HG02571 (cell line): ENCODE measurements around the gene GID4.
A peak's percentile ranks its signal among the peaks of the same experiment; 100 is the strongest.
"Not testable (repeated sequence)": the region's sequence is repeated elsewhere in the genome, so short reads cannot be mapped to it uniquely, and the experiment has no call there.

Experiments used
- ATAC-seq: cut with Tn5 transposase; IDR thresholded peaks from one replicate; pipeline ENCODE4 v1.9.1; 2021; ENCODE audit warnings: mild to moderate bottlenecking, moderate library complexity; ENCODE audit not compliant: unreplicated experiment

GID4 gene

DNA sequence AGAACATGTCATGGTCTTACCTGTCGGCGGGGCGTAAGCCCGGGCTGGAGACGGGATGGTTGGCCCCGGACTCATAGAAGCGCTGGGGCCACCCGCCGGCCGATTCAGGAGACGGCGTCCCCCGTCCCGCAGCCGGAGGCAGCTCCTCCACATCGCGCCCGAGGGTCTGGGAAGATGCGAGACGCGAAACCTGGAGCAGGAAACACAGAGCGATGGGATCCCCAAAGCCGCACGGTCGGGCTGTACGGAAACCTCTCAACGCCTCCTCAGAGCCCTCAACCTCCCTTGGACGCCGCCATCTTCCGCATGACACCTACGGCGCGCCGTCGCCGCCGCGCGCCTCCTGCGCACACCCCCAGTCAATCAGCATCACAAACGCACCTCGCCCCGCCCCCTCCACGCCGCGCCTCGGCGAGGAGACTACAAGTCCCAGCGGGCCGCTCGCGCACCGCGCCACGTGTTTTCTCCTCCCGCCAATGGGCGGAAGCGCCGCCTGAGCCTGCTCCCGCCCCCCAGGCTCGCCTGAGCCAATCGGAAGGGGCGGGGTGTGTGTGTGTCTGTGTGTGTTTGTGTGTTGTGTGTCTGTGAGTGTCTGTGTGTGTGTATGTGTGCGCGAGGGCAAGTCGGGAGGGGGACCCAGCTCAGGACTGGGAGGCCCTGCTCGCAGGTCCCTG, at the start of gene GID4, which contains the start of gene ATPAF2:
TSS of gene GID4 (plus strand) at position 548 of the 674 bp plus-strand sequence. CDS start at position 605, 57 bp downstream.
TSS of gene ATPAF2 (minus strand) at position 308 of the 674 bp plus-strand sequence. CDS start at position 153, 155 bp downstream.
- ATAC-seq: peak; percentile 84

DNA sequence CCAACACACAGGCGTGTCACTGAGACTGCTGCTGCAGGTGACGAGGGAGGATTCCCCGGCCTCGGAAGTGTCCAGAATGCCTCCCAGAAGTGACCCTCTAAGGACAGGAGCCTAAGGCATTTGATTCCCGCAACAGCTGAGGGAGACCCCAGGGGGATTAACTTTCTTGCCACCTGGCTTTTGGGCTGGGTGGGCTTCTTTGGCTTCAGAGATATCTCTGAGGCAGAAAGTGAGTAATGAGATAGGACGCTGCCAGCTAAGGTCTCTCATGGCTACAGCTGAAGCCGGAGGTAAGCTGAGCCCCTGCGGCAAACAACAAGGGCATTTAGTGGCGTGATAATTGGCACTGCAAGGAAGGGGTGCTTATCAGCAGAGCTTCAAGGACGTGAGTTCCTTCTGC, 49.6 kb upstream of the GID4 start:
- ATAC-seq: no peak

- ATAC-seq: no peak
These were observed 48.9 kb upstream of the GID4 start for GRCh38 chr17:17990282-17990681.

DNA sequence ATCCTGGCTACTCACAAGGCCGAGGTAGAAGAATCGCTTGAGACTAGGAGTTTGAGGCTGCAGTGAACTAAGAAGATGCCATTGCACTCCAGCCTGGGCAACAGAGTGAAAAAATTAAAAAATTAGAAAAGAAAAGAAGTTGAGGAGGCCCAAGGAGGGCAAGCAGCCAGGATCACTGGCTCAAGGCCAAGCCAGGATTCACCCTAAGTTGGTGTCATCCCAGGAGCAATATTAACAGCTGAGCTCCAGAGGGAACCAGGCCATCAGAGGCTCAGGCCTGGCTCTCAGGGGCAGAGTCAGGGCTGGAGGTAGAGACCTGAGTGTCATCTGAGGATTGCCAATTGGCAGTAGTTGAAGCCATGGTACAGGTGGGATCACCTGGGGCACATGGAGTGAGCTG, 45.8 kb upstream of the GID4 start:
- ATAC-seq: no peak

GRCh38 chr17:17993852-17994251, 45.4 kb upstream of the GID4 start:
- ATAC-seq: no peak

DNA sequence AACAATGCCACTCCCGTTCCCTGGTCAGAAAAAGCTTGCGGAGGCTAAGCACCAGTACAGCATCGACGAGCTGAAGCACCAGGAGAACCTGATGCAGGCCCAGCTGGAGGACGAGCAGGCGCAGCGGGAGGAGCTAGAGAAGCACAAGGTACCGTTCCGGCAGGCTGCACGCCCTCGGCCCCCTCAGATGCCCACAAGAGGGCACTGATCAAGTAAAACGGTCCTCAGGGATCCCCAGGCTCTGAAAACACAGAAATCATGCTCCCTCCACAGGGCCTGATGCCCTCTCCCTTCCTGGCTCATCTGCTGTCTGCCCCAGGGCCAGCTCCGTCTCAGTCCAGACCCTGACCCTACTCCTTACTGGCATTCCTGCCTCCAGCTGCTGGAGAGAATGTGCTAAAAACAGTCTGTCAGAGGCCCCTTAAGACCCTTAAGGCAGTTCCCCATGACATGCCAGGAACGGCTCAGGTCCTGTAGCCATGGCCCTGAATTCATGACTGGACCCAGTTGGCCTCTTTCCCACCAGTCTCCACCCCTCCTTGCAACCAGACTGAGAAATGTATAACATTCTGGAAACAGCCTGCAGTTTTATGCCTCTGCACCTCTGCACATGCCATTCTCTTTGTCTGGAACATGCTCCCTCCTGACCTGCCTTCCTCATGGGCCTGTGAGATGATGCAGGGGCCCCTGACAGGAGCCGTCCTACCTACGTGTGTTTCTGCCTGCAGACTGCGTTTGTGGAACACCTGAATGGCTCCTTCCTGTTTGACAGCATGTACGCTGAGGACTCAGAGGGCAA, 44.7 kb upstream of the GID4 start:
- ATAC-seq: no peak

DNA sequence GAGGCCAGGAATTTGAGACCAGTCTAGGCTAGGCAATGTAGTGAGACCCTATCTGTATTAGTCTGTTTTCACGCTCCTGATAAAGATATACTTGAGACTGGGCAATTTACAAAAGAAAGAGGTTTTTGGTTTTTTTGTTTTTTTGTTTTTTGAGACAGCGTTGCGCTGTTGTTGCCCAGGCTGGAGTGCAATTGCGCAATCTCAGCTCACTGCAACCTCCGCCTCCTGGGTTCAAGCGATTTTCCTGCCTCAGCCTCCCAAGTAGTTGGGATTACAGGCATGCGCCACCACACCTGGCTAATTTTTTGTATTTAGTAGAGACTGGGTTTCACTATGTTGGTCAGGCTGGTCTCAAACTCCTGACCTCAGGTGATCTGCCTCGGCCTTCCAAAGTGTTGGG, 43.3 kb upstream of the GID4 start:
- not testable (repeated sequence) for ATAC-seq

DNA sequence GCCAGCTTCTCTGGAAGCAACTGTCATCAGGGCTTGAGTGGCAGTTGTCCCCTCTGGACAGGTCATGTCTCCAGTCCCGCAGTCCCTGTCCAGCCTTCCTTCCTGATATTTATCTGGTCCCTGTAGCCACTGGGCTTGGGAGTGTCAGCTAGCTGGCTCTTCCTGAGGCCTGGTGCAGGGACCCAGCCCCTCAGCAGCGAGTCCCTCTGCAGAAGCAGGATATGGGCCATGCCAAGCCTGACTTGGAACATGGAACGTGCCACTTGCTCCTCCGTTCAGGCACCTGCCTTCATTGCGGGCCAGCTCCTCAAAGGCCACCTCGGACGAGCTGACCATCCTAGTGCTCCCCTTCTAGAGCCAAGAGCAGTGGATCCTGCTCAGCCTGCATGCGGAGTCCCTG, 40.3 kb upstream of the GID4 start:
- ATAC-seq: no peak

DNA sequence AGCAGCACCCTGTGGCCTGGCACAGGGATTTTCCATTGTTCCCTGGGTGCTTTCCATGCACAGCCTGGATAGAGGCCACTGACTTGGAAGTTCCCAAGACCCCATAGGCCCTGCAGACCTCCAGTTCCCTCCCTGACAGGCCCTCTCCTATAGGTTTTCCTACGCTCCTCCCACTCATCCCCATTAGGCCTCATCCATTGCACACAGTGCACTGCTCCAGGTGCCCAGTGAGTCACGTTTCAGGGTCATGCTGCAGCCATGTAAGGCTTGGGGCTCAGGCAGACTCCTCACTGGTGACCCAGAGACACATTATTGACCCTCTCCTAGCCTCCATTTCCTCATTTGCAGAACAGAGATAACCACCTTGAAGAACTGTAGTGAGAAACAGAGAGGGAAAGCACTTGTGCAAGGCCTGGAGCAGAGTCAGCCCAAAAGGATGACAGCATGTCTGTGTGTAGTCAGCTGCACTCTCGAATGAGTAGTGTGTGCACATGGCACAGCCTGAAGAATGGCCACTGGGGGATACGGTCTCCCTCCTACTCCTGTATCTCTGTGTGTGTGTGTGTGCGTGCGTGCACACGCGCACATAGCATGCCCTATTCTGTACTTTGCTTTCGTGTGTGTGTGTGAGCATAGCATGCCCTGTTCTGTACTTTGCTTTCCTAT, 39.7 kb upstream of the GID4 start:
- ATAC-seq: no peak

DNA sequence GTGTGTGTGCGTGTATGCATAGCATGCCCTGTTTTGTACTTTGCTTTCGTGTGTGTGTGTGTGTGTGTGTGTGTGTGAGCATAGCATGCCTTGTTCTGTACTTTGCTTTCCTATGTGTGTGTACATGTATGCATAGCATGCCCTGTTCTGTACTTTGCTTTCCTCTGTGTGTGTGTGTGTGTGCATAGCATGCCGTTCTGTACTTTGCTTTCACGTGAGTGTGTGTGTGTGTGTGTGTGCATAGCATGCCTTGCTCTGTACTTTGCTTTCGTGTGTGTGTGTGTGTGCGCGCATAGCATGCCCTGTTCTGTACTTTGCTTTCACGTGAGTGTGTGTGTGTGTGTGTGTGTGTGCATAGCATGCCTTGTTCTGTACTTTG, 39.2 kb upstream of the GID4 start:
- no peak for ATAC-seq

DNA sequence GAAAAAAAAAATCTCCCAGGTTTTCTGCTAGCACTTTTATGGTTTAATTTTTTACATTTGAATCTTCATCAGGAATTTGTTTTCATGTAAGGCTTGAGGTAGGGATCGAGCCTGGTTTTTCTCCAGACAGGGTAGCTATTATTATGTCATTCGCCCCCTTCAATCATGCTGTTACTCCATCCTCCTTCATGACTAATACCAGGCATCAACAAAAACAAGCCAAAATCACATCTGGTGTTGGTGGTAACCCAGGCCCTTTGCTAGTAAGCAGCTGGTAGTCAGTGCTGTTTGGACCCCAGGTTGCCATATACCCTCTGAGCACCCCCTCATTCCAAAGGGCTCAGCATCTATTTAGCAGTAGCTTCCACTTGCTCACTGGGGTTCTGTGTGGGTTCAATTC, 37.0 kb upstream of the GID4 start:
- no peak for ATAC-seq

DNA sequence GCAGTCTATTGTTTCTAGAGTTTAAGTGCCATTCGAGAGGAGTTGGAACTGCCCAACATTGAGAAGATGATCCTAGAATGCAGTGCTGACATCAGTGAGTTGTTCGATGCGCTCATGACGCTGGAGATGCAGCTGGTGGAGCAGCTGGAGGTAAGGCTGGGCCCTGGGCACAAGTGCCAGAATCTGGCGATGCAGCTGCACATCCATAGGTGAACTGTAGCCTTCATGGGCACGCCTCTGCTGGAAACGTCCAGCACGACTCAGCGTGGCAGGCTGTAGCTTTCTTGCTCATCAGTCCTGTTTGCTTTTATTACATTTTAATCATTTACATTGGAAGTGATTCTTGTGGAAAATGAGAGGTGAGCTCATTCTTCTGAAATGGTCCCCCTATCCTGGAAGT, 34.9 kb upstream of the GID4 start:
- no peak for ATAC-seq

GRCh38 chr17:18004884-18005305, 34.3 kb upstream of the GID4 start:
- ATAC-seq: no peak

GRCh38 chr17:18005496-18005895, 33.7 kb upstream of the GID4 start:
- ATAC-seq: no peak

- ATAC-seq: no peak
These were observed 32.5 kb upstream of the GID4 start for GRCh38 chr17:18006495-18007239.

DNA sequence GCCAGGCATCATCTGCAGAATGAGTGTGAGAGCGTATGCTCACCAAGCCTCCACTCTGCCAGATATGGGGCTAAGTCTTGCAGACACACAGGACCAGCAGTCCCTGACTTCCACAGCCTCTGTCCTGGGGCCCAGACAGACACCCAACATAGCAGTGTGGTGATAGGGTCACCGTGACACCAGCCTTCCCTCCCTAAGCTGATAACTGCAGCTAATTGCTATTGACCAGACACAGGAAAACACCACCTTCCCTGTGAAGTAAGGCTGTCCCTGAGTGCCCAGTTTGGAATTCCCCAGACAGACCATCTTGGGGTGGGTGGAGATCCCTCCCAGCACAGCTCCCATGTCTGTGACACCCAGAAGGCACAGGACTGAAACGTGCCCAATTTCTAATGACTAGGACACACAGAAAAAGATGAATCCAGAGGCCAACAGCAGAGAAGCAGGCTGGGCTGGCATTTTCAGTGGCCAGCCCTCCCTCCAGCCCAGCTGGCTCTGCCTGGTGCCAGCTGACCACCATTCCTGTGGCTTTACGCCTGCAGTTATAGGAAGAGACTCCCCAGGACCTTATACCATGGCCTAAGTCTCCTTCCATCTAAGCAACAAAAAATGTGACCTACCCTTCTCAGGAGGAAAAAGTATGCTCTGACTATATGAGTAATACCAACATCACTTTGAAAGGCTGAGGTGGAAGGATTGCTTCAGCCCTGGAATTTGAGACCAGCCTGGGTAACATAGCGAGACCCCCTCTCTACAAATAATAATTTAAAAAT, 30.5 kb upstream of the GID4 start:
- ATAC-seq: no peak

GRCh38 chr17:18009609-18010420, 29.4 kb upstream of the GID4 start:
- no peak for ATAC-seq

DNA sequence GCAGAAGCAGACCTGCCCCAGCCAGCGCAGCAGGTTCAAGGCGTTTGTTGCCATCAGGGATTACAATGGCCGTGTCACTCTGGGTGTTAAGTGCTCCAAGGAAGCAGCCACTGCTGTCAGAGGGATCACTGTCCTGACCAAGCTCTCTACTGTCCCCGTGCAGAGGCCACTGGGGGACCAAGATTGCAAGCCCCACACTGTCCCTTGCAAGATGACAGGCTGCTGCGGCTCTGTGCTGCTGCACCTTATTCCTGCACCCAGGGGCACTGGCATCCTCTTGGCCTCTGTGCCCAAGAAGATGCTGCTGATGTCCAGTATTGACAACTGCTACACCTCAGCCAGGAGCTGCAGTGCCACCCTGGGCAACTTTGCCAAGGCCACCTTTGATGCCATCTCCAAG, 27.9 kb upstream of the GID4 start:
- ATAC-seq: no peak

DNA sequence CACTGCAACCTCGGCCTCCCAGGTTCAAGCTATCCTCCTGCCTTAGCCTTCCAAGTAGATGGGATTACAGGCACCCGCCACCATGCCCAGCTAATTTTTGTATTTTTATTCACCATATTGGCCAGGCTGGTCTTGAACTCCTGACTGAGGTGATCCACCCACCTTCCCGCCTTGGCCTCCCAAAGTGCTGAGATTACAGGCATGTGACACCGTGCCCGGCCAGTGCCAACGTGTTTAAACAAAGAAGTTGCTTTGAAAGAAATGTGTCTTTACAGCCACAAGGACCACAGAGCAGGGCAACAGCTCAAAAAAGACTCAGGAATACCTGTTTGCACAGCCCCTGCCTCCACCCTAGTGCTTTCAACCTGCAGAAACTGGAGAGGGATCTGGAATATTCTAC, 25.2 kb upstream of the GID4 start:
- ATAC-seq: no peak

DNA sequence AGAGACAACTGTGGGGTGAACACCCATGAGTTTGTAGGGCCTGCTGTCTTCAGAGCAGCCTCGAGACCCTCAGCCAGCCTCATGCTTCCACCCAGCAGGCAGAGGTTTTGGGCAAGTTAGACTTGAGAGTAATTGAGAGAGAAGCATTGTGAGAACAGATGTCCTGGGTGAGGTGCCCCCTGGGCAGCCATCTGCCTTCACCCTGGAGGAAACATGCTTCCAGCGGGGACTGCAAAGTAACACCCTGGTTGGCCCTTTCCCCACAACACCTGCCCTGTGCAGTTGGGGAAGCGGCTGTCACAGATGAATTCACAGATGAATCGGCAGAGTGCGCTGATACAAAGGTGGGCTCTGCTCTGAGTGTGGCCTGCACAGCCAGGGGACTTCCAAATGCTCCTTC, 23.6 kb upstream of the GID4 start:
- no peak for ATAC-seq
